Measurements from ENCODE around the gene ZNF777.

ZNF777 gene

DNA sequence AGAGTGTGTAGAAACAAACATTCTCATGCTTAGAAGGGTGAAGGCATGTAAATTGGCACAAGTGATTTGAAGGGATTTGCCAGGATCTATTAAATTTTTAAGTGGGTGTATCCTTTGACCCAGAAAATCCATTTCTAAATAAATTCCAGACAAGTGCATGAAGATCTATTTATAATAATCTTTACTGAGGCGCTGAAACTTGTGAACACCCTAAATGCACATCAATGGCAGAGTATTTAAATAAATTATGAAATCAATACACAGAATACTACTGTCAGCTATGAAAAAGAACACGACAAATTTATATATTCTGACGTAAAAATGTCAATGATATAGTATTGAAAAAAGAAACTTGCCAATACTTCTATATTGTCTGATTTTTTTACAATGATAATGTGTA lies 17.9 kb downstream of the ZNF777 start:
- Histone ChIP-seq H4K20me1 (ENCODE audit: low read depth, low read length) (no peaks in the 10 kb centered on the region), H3K9me3 (ENCODE audit: insufficient read depth, low read length) (no peaks in the 10 kb centered on the region), H3K9ac (ENCODE audit: low read length) (no peak overlapping the region), H3K4me3 (ENCODE audit: insufficient read depth, low read length, poor library complexity, severe bottlenecking) (no peak overlapping the region), H2AFZ (ENCODE audit: low read depth, low read length, severe bottlenecking) (no peak overlapping the region), H3K9me2 (replicated peaks; ENCODE audit: insufficient read depth, low read length) (no peaks in the 10 kb centered on the region), H3K4me2 (ENCODE audit: low read depth, low read length, poor library complexity, severe bottlenecking) (no peak overlapping the region), H3K36me3 (ENCODE audit: low read length) (no peaks in the 10 kb centered on the region; the same call in 1 of the 2 replicates), H3K27ac (ENCODE audit: low read depth, low read length) (no peak overlapping the region), H3K27me3 (ENCODE audit: low read length) (no peaks in the 10 kb centered on the region), H3K79me2 (ENCODE audit: insufficient read depth, low read length) (no peaks in the 10 kb centered on the region), H3F3A (ENCODE audit: insufficient read depth) (no peaks in the 10 kb centered on the region)
- TF ChIP-seq, protein P1, sequence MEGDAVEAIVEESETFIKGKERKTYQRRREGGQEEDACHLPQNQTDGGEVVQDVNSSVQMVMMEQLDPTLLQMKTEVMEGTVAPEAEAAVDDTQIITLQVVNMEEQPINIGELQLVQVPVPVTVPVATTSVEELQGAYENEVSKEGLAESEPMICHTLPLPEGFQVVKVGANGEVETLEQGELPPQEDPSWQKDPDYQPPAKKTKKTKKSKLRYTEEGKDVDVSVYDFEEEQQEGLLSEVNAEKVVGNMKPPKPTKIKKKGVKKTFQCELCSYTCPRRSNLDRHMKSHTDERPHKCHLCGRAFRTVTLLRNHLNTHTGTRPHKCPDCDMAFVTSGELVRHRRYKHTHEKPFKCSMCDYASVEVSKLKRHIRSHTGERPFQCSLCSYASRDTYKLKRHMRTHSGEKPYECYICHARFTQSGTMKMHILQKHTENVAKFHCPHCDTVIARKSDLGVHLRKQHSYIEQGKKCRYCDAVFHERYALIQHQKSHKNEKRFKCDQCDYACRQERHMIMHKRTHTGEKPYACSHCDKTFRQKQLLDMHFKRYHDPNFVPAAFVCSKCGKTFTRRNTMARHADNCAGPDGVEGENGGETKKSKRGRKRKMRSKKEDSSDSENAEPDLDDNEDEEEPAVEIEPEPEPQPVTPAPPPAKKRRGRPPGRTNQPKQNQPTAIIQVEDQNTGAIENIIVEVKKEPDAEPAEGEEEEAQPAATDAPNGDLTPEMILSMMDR (IDR thresholded peaks at IDR 0.05; ENCODE audit: insufficient read depth, low read length, poor library complexity, severe bottlenecking), result no peak
- no peak for TF ChIP-seq EZH2phosphoT487 (conservative IDR thresholded peaks at IDR 0.05; ENCODE audit: low read length)

DNA sequence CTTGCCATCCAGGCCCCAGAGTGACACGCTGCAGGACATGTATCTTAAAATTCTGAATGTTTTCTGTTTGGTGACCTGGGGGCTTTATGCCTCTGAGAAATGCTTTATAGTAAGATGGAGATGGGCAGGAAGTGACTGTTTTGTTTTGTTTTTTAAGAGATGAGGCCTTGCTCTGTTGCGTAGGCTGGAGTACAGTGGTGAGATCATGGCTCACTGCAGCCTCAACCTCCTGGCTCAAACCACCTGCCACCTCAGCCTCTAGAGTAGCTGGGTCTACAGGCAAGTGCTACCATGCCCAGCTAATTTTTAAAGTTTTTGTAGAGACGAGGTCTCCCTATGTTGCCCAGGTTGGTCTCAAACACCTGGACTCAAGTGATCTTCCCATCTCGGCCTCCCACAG lies 20.6 kb downstream of the ZNF777 start:
- Histone ChIP-seq H3K9me3 (ENCODE audit: insufficient read depth, low read length) (no peaks in the 10 kb centered on the region), H3K27ac (ENCODE audit: low read depth, low read length) (no peak overlapping the region), H3K27me3 (ENCODE audit: low read length) (no peaks in the 10 kb centered on the region), H3F3A (ENCODE audit: insufficient read depth) (no peaks in the 10 kb centered on the region), H3K36me3 (ENCODE audit: low read length) (no peaks in the 10 kb centered on the region), H3K79me2 (ENCODE audit: insufficient read depth, low read length) (no peaks in the 10 kb centered on the region), H3K4me3 (ENCODE audit: insufficient read depth, low read length, poor library complexity, severe bottlenecking) (no peak overlapping the region), H2AFZ (ENCODE audit: low read depth, low read length, severe bottlenecking) (no peak overlapping the region), H4K20me1 (ENCODE audit: low read depth, low read length) (no peaks in the 10 kb centered on the region), H3K9ac (ENCODE audit: low read length) (no peak overlapping the region), H3K9me2 (replicated peaks; ENCODE audit: insufficient read depth, low read length) (no peaks in the 10 kb centered on the region), H3K4me2 (ENCODE audit: low read depth, low read length, poor library complexity, severe bottlenecking) (no peak overlapping the region)
- TF ChIP-seq, protein P1 (IDR thresholded peaks at IDR 0.05; ENCODE audit: insufficient read depth, low read length, poor library complexity, severe bottlenecking), result no peak
- no peak for TF ChIP-seq EZH2phosphoT487 (conservative IDR thresholded peaks at IDR 0.05; ENCODE audit: low read length)

DNA sequence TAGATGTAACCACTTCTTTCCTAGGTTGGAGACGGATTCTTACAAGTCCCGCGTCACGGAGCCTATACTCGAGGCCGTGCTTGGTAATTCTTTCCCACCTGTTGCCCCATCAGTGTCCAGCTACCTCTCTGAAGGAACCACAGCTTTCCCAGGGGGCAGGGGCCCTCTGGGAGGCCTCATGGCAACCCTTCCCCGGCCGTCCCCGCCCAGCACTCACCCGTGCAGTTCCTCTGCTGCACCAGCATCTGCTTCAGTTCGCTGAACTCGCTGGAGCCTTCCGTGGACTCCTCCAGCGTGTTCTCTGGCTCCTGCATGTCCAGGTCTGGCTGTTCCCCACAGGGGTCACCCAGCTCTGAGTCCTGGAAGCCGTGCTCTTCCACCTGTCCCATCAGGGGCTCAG lies 24.5 kb downstream of the ZNF777 start:
- Histone ChIP-seq H3K4me2 (ENCODE audit: low read depth, low read length, poor library complexity, severe bottlenecking) (no peak overlapping the region), H3K9ac (ENCODE audit: low read length) (no peak overlapping the region), H3F3A (ENCODE audit: insufficient read depth) (no peaks in the 10 kb centered on the region), H3K79me2 (ENCODE audit: insufficient read depth, low read length) (no peaks in the 10 kb centered on the region), H2AFZ (ENCODE audit: low read depth, low read length, severe bottlenecking) (no peak overlapping the region), H3K27ac (ENCODE audit: low read depth, low read length) (no peak overlapping the region), H4K20me1 (ENCODE audit: low read depth, low read length) (no peaks in the 10 kb centered on the region), H3K4me3 (ENCODE audit: insufficient read depth, low read length, poor library complexity, severe bottlenecking) (no peak overlapping the region), H3K27me3 (ENCODE audit: low read length) (no peaks in the 10 kb centered on the region), H3K9me2 (replicated peaks; ENCODE audit: insufficient read depth, low read length) (no peaks in the 10 kb centered on the region), H3K9me3 (ENCODE audit: insufficient read depth, low read length) (no peaks in the 10 kb centered on the region), H3K36me3 (ENCODE audit: low read length) (no peaks in the 10 kb centered on the region)
- TF ChIP-seq, protein P1 (IDR thresholded peaks at IDR 0.05; ENCODE audit: insufficient read depth, low read length, poor library complexity, severe bottlenecking), result no peak
- TF ChIP-seq EZH2phosphoT487 (conservative IDR thresholded peaks at IDR 0.05; ENCODE audit: low read length), result no peak

All from SU-DHL-6 (cell line).